GM19397 (cell line): ENCODE results near the gene CRACR2A.
A peak's percentile ranks its signal among the peaks of the same experiment; 100 is the strongest.

Experiments used
- ATAC-seq: cut with Tn5 transposase; IDR thresholded peaks from one replicate; pipeline ENCODE4 v1.9.1; 2021; ENCODE audit warnings: mild to moderate bottlenecking, moderate library complexity; ENCODE audit not compliant: unreplicated experiment

CRACR2A gene

GRCh38 chr12:3752741-3753486 lies at the start of gene CRACR2A:
CRACR2A (minus strand) TSS chr12:3753109; CDS start chr12:3696999, 56,110 bp downstream.
- ATAC-seq = peak; percentile 85

DNA sequence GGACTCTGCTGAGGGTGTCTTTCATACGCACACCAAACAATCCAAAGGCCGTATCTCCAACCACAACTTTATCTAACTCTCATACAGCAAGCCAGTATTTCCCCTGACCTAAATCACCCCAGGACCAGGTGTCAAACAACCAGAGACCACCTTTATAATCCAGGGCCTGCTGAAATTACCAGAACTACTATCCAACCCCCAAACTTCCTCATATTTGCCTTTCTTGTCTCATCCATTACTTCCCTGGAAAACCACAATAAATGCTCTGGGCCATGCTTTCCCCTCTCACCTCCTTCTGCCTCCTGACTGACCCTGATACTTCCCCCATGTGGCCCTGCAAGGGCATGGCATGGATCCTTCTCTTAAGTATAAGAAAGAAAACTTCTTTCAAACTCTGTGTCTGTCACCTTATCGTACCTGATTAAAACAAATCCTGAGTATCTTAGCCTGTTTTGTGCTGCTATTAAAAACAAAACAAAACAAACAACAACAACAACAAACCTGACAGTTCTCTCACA lies 44.7 kb upstream of the CRACR2A start:
- no peak for ATAC-seq

DNA sequence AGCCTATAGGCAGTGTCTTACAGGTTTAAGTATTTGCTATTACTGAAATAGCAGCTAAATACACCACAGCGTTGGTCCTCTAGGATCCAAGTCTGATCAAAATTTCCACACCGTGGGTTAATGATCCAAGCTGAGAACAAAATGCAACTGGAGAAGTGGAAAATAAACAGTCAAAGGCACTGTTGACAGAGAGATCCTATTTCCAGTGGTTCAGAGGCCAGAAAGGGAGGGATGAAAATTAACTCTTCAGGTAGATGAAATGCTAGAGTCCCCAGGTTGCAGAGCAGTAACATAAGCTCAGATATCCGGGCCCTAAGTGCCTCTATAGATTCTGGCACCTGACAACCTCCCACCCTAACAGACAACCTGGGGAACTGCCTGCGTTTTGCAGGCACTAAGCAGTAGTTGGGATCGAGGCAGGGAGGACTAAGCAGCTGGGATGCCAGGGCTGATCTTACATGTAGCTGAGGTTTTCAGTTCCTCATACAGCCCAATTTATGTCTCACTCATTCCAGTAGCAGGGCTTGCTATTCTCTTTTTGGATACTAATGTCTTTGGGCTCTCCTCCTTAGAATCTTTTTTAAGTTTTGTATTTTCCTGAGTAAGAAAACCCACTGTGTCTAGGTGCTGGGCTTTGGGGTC lies 42.7 kb upstream of the CRACR2A start:
- ATAC-seq = no peak

DNA sequence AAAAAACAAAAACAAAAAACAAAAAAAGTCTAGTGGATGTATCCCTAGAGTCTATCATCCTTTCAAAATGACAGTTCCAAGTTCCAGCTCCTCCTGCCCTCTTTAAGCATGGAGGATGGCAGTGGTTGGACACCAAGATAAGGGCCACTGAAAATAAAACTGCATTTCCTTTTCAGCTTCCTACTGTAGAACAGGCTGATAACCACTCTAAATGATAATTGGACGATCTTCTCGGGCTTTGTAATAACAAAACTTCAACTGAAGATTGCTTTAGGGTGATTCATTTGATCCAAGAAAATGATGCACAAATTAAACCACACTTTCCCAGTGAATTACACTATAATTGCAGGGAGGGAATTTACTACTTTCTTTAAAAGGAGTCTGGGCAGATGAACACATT lies 42.2 kb upstream of the CRACR2A start:
- no peak for ATAC-seq

GRCh38 chr12:3792623-3793288 lies 39.8 kb upstream of the CRACR2A start:
- no peak for ATAC-seq

- no peak for ATAC-seq
These were observed 38.5 kb upstream of the CRACR2A start for GRCh38 chr12:3791256-3791874.

- no peak for ATAC-seq
These were observed 37.7 kb upstream of the CRACR2A start for GRCh38 chr12:3790642-3791041.

DNA sequence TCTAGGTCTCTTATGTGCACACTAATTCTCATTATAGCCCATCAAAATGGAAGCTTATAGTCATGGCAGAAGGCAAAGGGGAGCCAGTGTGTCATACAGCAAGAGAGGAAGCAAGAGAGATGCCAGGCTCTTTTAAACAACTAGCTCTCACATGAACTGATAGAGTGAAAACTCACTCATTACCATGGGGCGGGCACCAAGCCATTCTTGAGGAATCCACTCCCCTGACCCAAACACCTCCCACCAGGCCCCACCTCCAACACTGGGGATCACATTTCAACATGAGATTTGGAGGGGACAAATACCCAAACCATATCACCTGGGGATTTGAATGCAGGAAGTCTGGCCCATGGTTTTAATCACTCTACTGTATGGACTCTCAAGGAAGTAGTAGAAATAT lies 36.9 kb upstream of the CRACR2A start:
- no peak for ATAC-seq

- no peak for ATAC-seq
These were observed 24.4 kb upstream of the CRACR2A start for GRCh38 chr12:3777206-3777809.

DNA sequence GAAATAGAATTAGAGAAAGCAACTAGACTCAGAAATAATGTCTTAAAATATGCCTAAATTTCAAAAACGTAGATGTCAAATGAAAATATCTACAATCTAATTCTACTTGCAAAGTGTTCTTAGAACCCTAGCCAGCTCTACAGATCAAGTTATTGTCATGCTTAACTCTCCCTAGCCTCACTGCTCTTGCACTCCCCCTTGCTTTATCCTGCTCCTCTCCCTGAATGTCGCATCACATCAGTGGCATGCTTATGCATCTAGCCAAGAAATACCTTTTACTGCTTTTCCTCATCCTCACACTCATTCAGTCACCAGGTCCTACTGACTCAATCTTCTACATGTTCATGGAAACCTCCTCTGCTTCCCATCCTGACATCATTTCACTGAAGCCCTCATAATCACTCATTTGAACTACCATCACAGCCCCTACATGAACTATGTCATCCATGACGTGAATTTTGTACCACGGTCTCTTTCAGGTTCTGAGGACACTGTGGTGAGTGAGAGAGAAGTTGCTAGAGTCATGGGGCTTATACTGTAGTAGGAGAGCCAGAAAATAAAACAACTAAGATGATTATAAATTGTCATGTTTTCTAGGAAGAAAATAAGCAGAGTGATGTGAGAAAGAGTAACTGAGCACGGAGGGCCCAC lies 22.6 kb upstream of the CRACR2A start:
- ATAC-seq = no peak

- ATAC-seq = no peak
These were observed 19.5 kb upstream of the CRACR2A start for GRCh38 chr12:3772380-3772779.

DNA sequence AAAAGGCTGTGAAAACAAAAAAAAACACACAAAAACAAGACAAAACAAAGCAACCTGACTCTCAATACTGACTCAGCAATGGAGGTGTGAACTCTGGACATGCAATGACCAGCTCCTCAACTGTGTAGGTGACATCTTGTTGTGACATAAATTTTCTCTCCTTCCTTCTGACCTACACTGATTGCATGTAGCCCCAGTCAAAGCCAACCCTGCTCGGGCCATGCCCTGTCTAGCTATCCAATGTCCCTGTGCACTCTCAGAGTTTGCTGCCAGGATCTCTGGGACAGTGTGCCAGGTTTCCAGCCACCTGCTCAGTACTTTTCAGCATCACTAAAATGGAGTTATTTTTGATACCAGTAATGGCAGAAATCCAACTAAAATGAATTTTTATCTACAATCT lies 18.9 kb upstream of the CRACR2A start:
- ATAC-seq = no peak

DNA sequence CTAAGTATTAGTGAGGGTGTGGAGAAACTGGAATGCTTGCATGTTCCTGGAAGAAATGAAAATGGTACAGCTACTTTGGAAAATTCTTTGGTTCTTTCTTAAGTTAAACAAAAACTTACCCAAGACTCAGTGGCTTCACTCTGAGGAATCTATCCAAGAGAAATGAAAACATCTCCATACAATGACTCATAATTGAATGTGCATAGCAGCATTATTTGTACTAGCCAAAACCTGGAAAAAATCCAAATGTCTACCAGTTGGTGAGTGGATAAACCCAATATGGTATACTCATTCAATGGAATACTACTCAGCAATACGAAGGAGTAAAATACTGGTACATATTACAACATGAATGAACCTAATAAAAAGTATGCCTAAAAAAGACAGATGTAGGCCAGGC lies 18.0 kb upstream of the CRACR2A start:
- ATAC-seq = no peak

- no peak for ATAC-seq
These were observed 16.1 kb upstream of the CRACR2A start for GRCh38 chr12:3768911-3769447.

- no peak for ATAC-seq
These were observed 8.3 kb upstream of the CRACR2A start for GRCh38 chr12:3761116-3761735.

DNA sequence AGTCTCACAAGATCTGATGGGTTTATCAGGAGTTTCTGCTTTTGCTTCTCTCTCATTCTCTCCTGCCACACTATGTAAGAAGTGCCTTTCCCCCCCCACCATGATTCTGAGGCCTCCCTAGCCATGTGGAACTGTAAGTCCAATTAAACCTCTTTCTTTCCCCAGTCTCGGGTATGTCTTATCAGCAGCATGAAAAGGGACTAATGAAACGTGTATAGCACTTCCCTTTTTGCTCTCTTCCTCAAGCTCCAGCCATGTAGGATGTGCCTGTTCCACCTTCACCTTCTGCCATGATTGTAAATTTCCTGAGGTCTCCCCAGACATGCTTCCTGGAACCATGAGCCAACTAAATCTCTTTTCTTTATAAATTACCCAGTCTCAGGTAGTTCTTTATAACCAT lies 7.0 kb upstream of the CRACR2A start:
- ATAC-seq = no peak

- no peak for ATAC-seq
These were observed 4.4 kb upstream of the CRACR2A start for GRCh38 chr12:3757261-3757660.

- no peak for ATAC-seq
These were observed 3.0 kb upstream of the CRACR2A start for GRCh38 chr12:3755898-3756297.

- ATAC-seq = no peak
These were observed 805 bp upstream of the CRACR2A start for GRCh38 chr12:3753544-3754284.
